Fibroblast of mammary gland (primary cell): ENCODE results near the gene GPR87.
A peak's percentile ranks its signal among the peaks of the same experiment; 100 is the strongest.

Experiments
- DNase-seq: peaks from one replicate; pipeline ENCODE4 v3.0.0-alpha.2; 2010; ENCODE audit warnings: low read depth
- H3K4me3 ChIP-seq: 2 replicates; pipeline ENCODE4 v1.5.1; 2011; ENCODE audit warnings: low read depth, mild to moderate bottlenecking, low read length, moderate library complexity; ENCODE audit not compliant: control insufficient read depth
- CTCF ChIP-seq: conservative IDR thresholded peaks from 2 replicates; pipeline ENCODE4 v1.5.1; 2011; ENCODE audit warnings: low read depth, low read length, inconsistent platforms; ENCODE audit not compliant: control insufficient read depth, insufficient read depth

GPR87 gene

GRCh38 chr3:151312972-151313371 lies 3.6 kb downstream of the GPR87 start:
- no peak for TF ChIP-seq CTCF
- no peak for DNase-seq
- no peak overlapping the region for H3K4me3 ChIP-seq

GRCh38 chr3:151309566-151309965 lies 7.1 kb downstream of the GPR87 start:
- no peak for DNase-seq
- TF ChIP-seq CTCF, result no peak
- no peak overlapping the region for H3K4me3 ChIP-seq

GRCh38 chr3:151307583-151308488 lies 8.8 kb downstream of the GPR87 start:
- peak; percentile 45 for DNase-seq
- H3K4me3 ChIP-seq, result no peak overlapping the region
- no peak for TF ChIP-seq CTCF

- no peak overlapping the region for H3K4me3 ChIP-seq
- DNase-seq, result no peak
- TF ChIP-seq CTCF, result no peak
Measured at GRCh38 chr3:151307131-151307530, 9.5 kb downstream of the GPR87 start.

GRCh38 chr3:151306168-151306810 lies 10.3 kb downstream of the GPR87 start:
- no peak overlapping the region for H3K4me3 ChIP-seq
- no peak for DNase-seq
- no peak for TF ChIP-seq CTCF

GRCh38 chr3:151305775-151306151 lies 10.9 kb downstream of the GPR87 start:
- no peak overlapping the region for H3K4me3 ChIP-seq
- no peak for TF ChIP-seq CTCF
- peak; percentile 23 for DNase-seq
